Measurements from ENCODE around the gene GNA15.
A peak's percentile ranks its signal among the peaks of the same experiment; 100 is the strongest.

Gene GNA15

DNA sequence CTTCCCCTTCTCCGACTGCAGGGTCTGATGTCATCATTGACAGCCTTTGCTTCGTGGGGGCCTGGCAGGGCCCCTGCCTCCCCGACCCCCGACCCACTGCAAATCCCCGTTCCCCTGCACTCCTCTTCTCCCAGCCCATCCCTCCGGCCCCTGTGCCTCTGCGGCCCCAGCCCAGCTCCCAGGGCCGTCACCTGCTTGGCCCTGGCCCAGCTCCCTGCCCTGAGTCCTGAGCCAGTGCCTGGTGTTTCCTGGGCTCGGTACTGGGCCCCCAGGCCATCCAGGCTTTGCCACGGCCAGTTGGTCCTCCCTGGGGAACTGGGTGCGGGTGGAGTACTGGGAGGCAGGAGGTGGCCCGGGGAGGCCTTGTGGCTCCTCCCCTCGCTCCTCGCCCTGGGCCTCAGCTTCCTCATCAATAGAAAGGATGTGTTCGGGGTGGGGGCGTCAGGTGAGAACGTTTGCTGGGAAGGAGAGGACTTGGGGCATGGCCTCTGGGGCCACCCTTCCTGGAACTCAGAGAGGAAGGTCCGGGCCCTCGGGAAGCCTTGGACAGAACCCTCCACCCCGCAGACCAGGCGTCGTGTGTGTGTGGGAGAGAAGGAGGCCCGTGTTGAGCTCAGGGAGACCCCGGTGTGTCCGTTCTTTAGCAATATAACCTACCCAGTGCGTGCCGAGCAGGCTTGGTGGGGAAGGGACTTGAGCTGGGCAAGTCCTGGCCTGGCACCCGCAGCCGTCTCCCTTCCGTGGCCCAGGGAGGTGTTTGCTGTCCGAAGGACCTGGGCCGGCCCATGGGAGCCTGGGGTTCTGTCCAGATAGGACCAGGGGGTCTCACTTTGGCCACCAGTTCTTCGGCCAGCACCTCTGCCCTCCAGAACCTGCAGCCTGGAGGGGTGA, 72.7 kb downstream of the GNA15 start:
- peaks cover 0 to 2% of the 10 kb centered on the region in 2 donors for H3K9me3 ChIP-seq (replicated peaks in 1 of 2; ENCODE audit: control insufficient read depth in 2 of 2, insufficient read depth in 1 of 2, low read depth in 1 of 2, low read length in 2 of 2)
- no peaks in the 10 kb centered on the region for H3K27me3 ChIP-seq (ENCODE audit: control insufficient read depth in 3 of 3, insufficient read depth in 3 of 3, low read depth in 1 of 3, low read length in 3 of 3)
- H3K18ac ChIP-seq (ENCODE audit: low read length) = no peak overlapping the region
- WGBS, 2 donors (ENCODE audit: extremely low coverage in 2 of 2, insufficient read length in 2 of 2, insufficient replicate concordance in 1 of 2) = no CpG with 5 or more reads among the region's 33 CpGs
- H3K27ac ChIP-seq (replicated peaks; ENCODE audit: low read length) = no peak overlapping the region
- H3K4me3 ChIP-seq (ENCODE audit: low read length in 2 of 2) = no peak overlapping the region
- H3K4me2 ChIP-seq (ENCODE audit: insufficient read depth, low read length, poor library complexity, severe bottlenecking) = no peak overlapping the region
- no peak overlapping the region for H4K91ac ChIP-seq (ENCODE audit: low read depth, low read length, poor library complexity)
- no peak overlapping the region for H2BK12ac ChIP-seq (ENCODE audit: low read length)
- no peak overlapping the region for H3K4ac ChIP-seq (ENCODE audit: low read length)
- peak overlapping the region; percentile 39 for H2BK5ac ChIP-seq (ENCODE audit: low read length)
- H4K8ac ChIP-seq (ENCODE audit: low read depth, low read length) = no peak overlapping the region
- H3K4me1 ChIP-seq (ENCODE audit: control insufficient read depth in 2 of 2, insufficient read depth in 1 of 2, low read depth in 1 of 2, low read length in 2 of 2) = peaks cover 1 to 4% of the 10 kb centered on the region in 2 donors
- H2BK15ac ChIP-seq (ENCODE audit: low read length) = no peak overlapping the region
- no peak overlapping the region for H2AK5ac ChIP-seq (ENCODE audit: low read depth, low read length)
- H2AFZ ChIP-seq (ENCODE audit: low read length) = no peak overlapping the region
- no peak overlapping the region for H3K23ac ChIP-seq (ENCODE audit: low read depth, low read length, poor library complexity)
- no peak for DNase-seq (ENCODE audit: low spot score)
- H3K14ac ChIP-seq (ENCODE audit: low read length) = peak overlapping the region; percentile 21
- peaks cover 19 to 51% of the 10 kb centered on the region in 2 donors for H3K36me3 ChIP-seq (replicated peaks in 1 of 2; ENCODE audit: control insufficient read depth in 2 of 2, insufficient read depth in 2 of 2, low read length in 2 of 2)
- H3K9ac ChIP-seq (ENCODE audit: low read depth, low read length, poor library complexity) = no peak overlapping the region
- no peak overlapping the region for H2BK120ac ChIP-seq (ENCODE audit: low read depth, low read length)
- H3K79me1 ChIP-seq (ENCODE audit: low read depth, low read length) = peaks cover 5% of the 10 kb centered on the region

DNA sequence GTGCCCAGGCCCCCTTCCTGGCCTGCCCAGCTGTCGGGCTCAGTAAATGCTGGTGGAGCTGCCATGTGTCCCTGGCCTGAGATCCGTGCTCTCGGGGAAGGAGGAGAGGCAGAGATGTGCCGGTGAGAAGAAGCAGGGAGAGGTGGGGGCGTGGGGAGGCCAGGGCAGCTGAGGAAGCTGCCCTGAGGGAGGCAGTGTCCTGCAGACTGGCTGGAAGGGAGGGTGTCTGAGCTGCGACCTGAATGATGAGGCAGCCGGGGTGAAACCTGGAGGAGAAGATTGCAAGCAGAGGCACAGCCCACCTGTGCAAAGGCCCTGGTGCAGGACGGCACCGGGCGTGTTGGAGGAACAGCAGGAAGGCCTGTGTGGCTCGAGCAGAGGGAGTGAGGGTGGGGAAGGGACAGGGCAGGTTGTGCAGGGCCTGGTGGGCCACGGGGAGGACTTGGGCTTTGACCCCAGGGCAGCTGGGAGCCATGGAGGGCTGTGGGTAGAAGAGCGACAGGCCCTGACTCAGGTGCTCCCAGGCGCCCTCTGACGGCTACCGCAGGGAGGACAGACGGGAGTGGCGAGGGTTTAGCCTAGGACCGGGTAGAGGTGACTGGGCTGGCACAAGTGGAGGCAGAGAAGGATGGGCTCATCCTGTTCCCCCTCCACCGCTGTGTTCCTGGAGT, 74.6 kb downstream of the GNA15 start:
- H3K4ac ChIP-seq (ENCODE audit: low read length) = no peak overlapping the region
- no peak overlapping the region for H3K23ac ChIP-seq (ENCODE audit: low read depth, low read length, poor library complexity)
- no peak overlapping the region for H3K27ac ChIP-seq (replicated peaks; ENCODE audit: low read length)
- no peak overlapping the region for H2BK5ac ChIP-seq (ENCODE audit: low read length)
- no peak overlapping the region for H4K91ac ChIP-seq (ENCODE audit: low read depth, low read length, poor library complexity)
- H2BK12ac ChIP-seq (ENCODE audit: low read length) = no peak overlapping the region
- no peak overlapping the region for H2AFZ ChIP-seq (ENCODE audit: low read length)
- no peak overlapping the region for H2BK120ac ChIP-seq (ENCODE audit: low read depth, low read length)
- no peak overlapping the region for H3K4me2 ChIP-seq (ENCODE audit: insufficient read depth, low read length, poor library complexity, severe bottlenecking)
- H3K36me3 ChIP-seq (replicated peaks in 1 of 2; ENCODE audit: control insufficient read depth in 2 of 2, insufficient read depth in 2 of 2, low read length in 2 of 2) = peaks cover 14 to 32% of the 10 kb centered on the region in 2 donors
- peaks cover 0 to 2% of the 10 kb centered on the region in 2 donors for H3K9me3 ChIP-seq (replicated peaks in 1 of 2; ENCODE audit: control insufficient read depth in 2 of 2, insufficient read depth in 1 of 2, low read depth in 1 of 2, low read length in 2 of 2)
- no peak overlapping the region for H3K14ac ChIP-seq (ENCODE audit: low read length)
- H2AK5ac ChIP-seq (ENCODE audit: low read depth, low read length) = no peak overlapping the region
- no peak for DNase-seq (ENCODE audit: low spot score)
- no CpG with 5 or more reads among the region's 20 CpGs for WGBS, 2 donors (ENCODE audit: extremely low coverage in 2 of 2, insufficient read length in 2 of 2, insufficient replicate concordance in 1 of 2)
- H4K8ac ChIP-seq (ENCODE audit: low read depth, low read length) = no peak overlapping the region
- peaks cover 5% of the 10 kb centered on the region for H3K79me1 ChIP-seq (ENCODE audit: low read depth, low read length)
- H3K4me1 ChIP-seq (ENCODE audit: control insufficient read depth in 2 of 2, insufficient read depth in 1 of 2, low read depth in 1 of 2, low read length in 2 of 2) = peaks cover 1 to 8% of the 10 kb centered on the region in 2 donors
- no peak overlapping the region for H3K9ac ChIP-seq (ENCODE audit: low read depth, low read length, poor library complexity)
- no peak overlapping the region for H3K4me3 ChIP-seq (ENCODE audit: low read length in 2 of 2)
- no peak overlapping the region for H2BK15ac ChIP-seq (ENCODE audit: low read length)
- no peaks in the 10 kb centered on the region for H3K27me3 ChIP-seq (ENCODE audit: control insufficient read depth in 3 of 3, insufficient read depth in 3 of 3, low read depth in 1 of 3, low read length in 3 of 3)
- no peak overlapping the region for H3K18ac ChIP-seq (ENCODE audit: low read length)

DNA sequence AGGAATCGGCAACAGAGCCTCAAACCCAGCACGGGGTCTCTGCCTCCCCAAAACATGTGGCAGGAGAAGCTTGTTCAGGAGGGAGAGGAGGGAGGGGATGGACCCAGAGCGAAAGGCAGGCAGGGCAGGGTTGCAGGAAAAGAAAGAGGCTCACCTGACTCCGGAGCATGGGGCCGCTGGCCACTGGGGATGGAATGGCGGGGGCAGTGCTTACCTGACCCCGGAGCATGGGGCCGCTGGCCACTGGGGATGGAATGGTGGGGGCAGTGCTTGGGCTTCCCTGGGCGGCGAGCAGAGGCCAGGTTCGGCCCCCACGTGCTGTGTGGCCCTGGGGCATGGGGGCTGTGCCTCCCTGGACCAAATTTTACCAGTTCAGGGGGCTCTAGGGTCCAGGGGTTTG, 75.4 kb downstream of the GNA15 start:
- Histone ChIP-seq H2BK12ac (ENCODE audit: low read length) (no peak overlapping the region), H3K4me3 (ENCODE audit: low read length in 2 of 2) (no peak overlapping the region), H4K91ac (ENCODE audit: low read depth, low read length, poor library complexity) (no peak overlapping the region), H4K8ac (ENCODE audit: low read depth, low read length) (no peak overlapping the region), H3K23ac (ENCODE audit: low read depth, low read length, poor library complexity) (no peak overlapping the region), H2AK5ac (ENCODE audit: low read depth, low read length) (no peak overlapping the region), H2BK15ac (ENCODE audit: low read length) (no peak overlapping the region), H3K36me3 (replicated peaks in 1 of 2; ENCODE audit: control insufficient read depth in 2 of 2, insufficient read depth in 2 of 2, low read length in 2 of 2) (peaks cover 13 to 27% of the 10 kb centered on the region in 2 donors), H3K4me1 (ENCODE audit: control insufficient read depth in 2 of 2, insufficient read depth in 1 of 2, low read depth in 1 of 2, low read length in 2 of 2) (peaks cover 1 to 8% of the 10 kb centered on the region in 2 donors), H3K4me2 (ENCODE audit: insufficient read depth, low read length, poor library complexity, severe bottlenecking) (no peak overlapping the region), H3K14ac (ENCODE audit: low read length) (no peak overlapping the region), H3K18ac (ENCODE audit: low read length) (peak overlapping the region; percentile 19), H3K27ac (replicated peaks; ENCODE audit: low read length) (no peak overlapping the region), H3K9ac (ENCODE audit: low read depth, low read length, poor library complexity) (no peak overlapping the region), H3K79me1 (ENCODE audit: low read depth, low read length) (peaks cover 4% of the 10 kb centered on the region), H2BK5ac (ENCODE audit: low read length) (no peak overlapping the region), H2BK120ac (ENCODE audit: low read depth, low read length) (no peak overlapping the region), H3K4ac (ENCODE audit: low read length) (no peak overlapping the region), H2AFZ (ENCODE audit: low read length) (no peak overlapping the region), H3K27me3 (ENCODE audit: control insufficient read depth in 3 of 3, insufficient read depth in 3 of 3, low read depth in 1 of 3, low read length in 3 of 3) (no peaks in the 10 kb centered on the region), H3K9me3 (replicated peaks in 1 of 2; ENCODE audit: control insufficient read depth in 2 of 2, insufficient read depth in 1 of 2, low read depth in 1 of 2, low read length in 2 of 2) (peaks cover 0 to 2% of the 10 kb centered on the region in 2 donors)
- no peak for DNase-seq (ENCODE audit: low spot score)
- no CpG with 5 or more reads among the region's 12 CpGs for WGBS, 2 donors (ENCODE audit: extremely low coverage in 2 of 2, insufficient read length in 2 of 2, insufficient replicate concordance in 1 of 2)

DNA sequence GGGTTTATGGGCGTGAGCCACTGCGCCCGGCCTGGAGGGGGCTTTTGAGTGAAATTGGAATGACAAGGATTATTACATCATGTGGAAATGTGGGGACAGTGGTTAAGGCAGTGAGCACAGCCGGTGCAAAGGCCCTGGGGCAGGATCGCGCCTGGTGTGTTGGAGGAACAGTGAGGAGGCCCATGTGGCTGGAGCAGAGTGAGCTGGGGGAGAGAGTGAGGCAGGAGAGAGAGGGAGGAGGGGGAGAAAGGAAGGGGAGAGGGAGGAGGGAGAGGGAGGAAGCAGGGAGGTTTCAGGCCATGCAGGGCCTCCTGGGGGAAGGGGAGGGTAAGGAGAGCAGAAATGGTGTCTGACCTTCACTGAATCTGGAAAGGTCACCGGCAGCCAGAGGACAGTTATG, 77.3 kb downstream of the GNA15 start:
- Histone ChIP-seq H3K9me3 (replicated peaks in 1 of 2; ENCODE audit: control insufficient read depth in 2 of 2, insufficient read depth in 1 of 2, low read depth in 1 of 2, low read length in 2 of 2) (peaks cover 0 to 2% of the 10 kb centered on the region in 2 donors), H3K18ac (ENCODE audit: low read length) (no peak overlapping the region), H3K14ac (ENCODE audit: low read length) (no peak overlapping the region), H2AK5ac (ENCODE audit: low read depth, low read length) (no peak overlapping the region), H2BK120ac (ENCODE audit: low read depth, low read length) (no peak overlapping the region), H3K4ac (ENCODE audit: low read length) (no peak overlapping the region), H2BK5ac (ENCODE audit: low read length) (no peak overlapping the region), H2BK12ac (ENCODE audit: low read length) (no peak overlapping the region), H2BK15ac (ENCODE audit: low read length) (no peak overlapping the region), H3K4me1 (ENCODE audit: control insufficient read depth in 2 of 2, insufficient read depth in 1 of 2, low read depth in 1 of 2, low read length in 2 of 2) (peaks cover 1 to 4% of the 10 kb centered on the region in 2 donors), H3K9ac (ENCODE audit: low read depth, low read length, poor library complexity) (no peak overlapping the region), H3K4me3 (ENCODE audit: low read length in 2 of 2) (no peak overlapping the region), H4K91ac (ENCODE audit: low read depth, low read length, poor library complexity) (no peak overlapping the region), H3K36me3 (replicated peaks in 1 of 2; ENCODE audit: control insufficient read depth in 2 of 2, insufficient read depth in 2 of 2, low read length in 2 of 2) (peaks cover 5 to 8% of the 10 kb centered on the region in 2 donors), H3K4me2 (ENCODE audit: insufficient read depth, low read length, poor library complexity, severe bottlenecking) (no peak overlapping the region), H3K27ac (replicated peaks; ENCODE audit: low read length) (no peak overlapping the region), H3K27me3 (ENCODE audit: control insufficient read depth in 3 of 3, insufficient read depth in 3 of 3, low read depth in 1 of 3, low read length in 3 of 3) (no peaks in the 10 kb centered on the region), H4K8ac (ENCODE audit: low read depth, low read length) (no peak overlapping the region), H3K23ac (ENCODE audit: low read depth, low read length, poor library complexity) (no peak overlapping the region), H2AFZ (ENCODE audit: low read length) (no peak overlapping the region), H3K79me1 (ENCODE audit: low read depth, low read length) (peaks cover 2% of the 10 kb centered on the region)
- no CpG with 5 or more reads among the region's 7 CpGs for WGBS, 2 donors (ENCODE audit: extremely low coverage in 2 of 2, insufficient read length in 2 of 2, insufficient replicate concordance in 1 of 2)
- no peak for DNase-seq (ENCODE audit: low spot score)

All from neuronal stem cell (in vitro differentiated cells).